Natural killer cell (primary cell): Measurements from ENCODE around the gene OMP. TPM values are rescaled to one million over a fixed set of nuclear protein-coding genes. Genes with fewer than 3 reads are reported as not detected.
A peak's percentile ranks its signal among the peaks of the same experiment; 100 is the strongest.

Source experiments
- ATAC-seq, 3 donors: fragments of 150-1000 bp in 2 of 3; fragments of 200-7000 bp in 1 of 3; cut with Tn5 transposase; 1 replicate in 1 of 3; 2 replicates in 2 of 3; pipeline ENCODE4 v1.10.0; 2021; ENCODE audit warnings: mild to moderate bottlenecking in 2 of 3, moderate library complexity in 2 of 3
- DNase-seq, 2 donors: peaks; one replicate each; pipeline versions ENCODE4 v3.0.0 to v3.0.0-alpha.2; 2013 to 2021; ENCODE audit warnings: mixed read lengths in 1 of 2
- H3K27ac ChIP-seq: one replicate; pipeline ENCODE4 v1.5.1; 2013; ENCODE audit warnings: mild to moderate bottlenecking, low read length
- H3K27me3 ChIP-seq: one replicate; pipeline ENCODE4 v1.6.1; 2013; ENCODE audit warnings: low read length; ENCODE audit not compliant: control insufficient read depth, insufficient read depth
- H3K36me3 ChIP-seq: one replicate; pipeline ENCODE4 v1.6.1; 2013; ENCODE audit warnings: low read length; ENCODE audit not compliant: control insufficient read depth, insufficient read depth
- H3K4me1 ChIP-seq: one replicate; pipeline ENCODE4 v1.6.1; 2013; ENCODE audit warnings: low read length; ENCODE audit not compliant: control insufficient read depth, insufficient read depth
- H3K4me3 ChIP-seq: one replicate; pipeline ENCODE4 v1.5.1; 2013; ENCODE audit warnings: low read length
- H3K9me3 ChIP-seq: one replicate; pipeline ENCODE4 v1.6.1; 2013; ENCODE audit warnings: low read length; ENCODE audit not compliant: control insufficient read depth, insufficient read depth
- H3K27ac Mint-ChIP-seq, 2 donors: one replicate each; pipeline ENCODE4 v1.8.0; 2022; ENCODE audit warnings: mild to moderate bottlenecking in 2 of 2, mixed read lengths in 2 of 2, moderate library complexity in 1 of 2
- H3K27me3 Mint-ChIP-seq, 2 donors: one replicate each; pipeline ENCODE4 v1.8.0; 2022; ENCODE audit warnings: low read depth in 2 of 2, mixed read lengths in 2 of 2
- H3K36me3 Mint-ChIP-seq: one replicate; pipeline ENCODE4 v1.8.0; 2022; ENCODE audit warnings: mixed read lengths
- H3K4me1 Mint-ChIP-seq, 2 donors: one replicate each; pipeline ENCODE4 v1.8.0; 2022; ENCODE audit warnings: mixed read lengths in 2 of 2
- H3K4me3 Mint-ChIP-seq: one replicate; pipeline ENCODE4 v1.8.0; 2022; ENCODE audit warnings: mild to moderate bottlenecking, moderate library complexity, mixed read lengths
- H3K9me3 Mint-ChIP-seq, 2 donors: one replicate each; pipeline ENCODE4 v1.8.0; 2022; ENCODE audit warnings: mixed read lengths in 2 of 2
- WGBS: methylation state at CpG from one replicate; pipeline ENCODE4 v1.1.7; 2013; ENCODE audit warnings: missing lambda C conversion rate; ENCODE audit not compliant: insufficient coverage; 5-methylcytosine and 5-hydroxymethylcytosine counted together
- intact Hi-C: fragments of 100-400 bp; cut with micrococcal nuclease; formaldehyde crosslinking; loops from one replicate; pipeline ENCODE4 v1.14.2; 2022
- total RNA-seq, 4 donors: library from RNA; stranded (reverse); fragments of 120-200 nt in 1 of 4; gene quantifications; one replicate each; pipeline versions ENCODE4 v1.2.3 to v1.2.4, GENCODE V29; 2013 to 2022
- TF ChIP-seq, protein P1 (sequence below): fragments of 200-600 bp; IDR thresholded peaks from one replicate; pipeline ENCODE4 v1.8.0; 2022; ENCODE audit warnings: antibody characterized with exemption

OMP gene
- total RNA-seq, 3 donors from 2014 or later (not counting 1 experiment from before 2014, with no cell fraction given) = 0.82 to 1.4 (median 0.85) TPM

DNA sequence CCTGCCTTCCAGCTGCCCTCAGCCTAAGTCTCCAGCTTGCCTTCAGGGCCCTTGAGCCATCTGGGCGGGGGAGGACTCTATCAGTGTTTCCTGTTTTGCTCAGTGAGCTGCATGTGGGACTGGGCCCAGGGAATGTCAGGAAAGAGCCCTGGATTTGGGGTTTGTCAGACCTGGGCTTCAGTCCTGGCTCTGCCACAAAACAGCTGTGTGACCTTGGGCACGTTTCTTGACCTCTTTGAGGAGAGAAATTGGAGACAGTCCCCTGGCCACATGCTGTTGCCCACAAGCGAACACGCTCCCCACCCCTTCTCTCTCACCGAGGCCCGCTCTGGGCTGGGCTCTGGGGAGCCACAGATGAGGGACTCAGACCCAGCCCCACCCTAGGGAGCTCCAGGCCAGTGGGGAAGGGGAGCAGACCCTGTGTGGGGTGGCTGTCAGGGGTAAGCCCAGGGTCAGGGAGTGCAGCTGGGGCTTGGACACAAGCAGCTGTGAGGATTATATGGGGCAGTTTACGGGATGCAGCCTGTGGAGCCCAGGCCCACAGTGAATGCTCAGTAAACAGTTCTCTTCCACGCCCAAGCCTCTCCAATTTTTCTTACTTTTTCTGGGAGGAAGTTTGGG, 37.7 kb downstream of the OMP start:
- no peak overlapping the region for H3K4me3 ChIP-seq
- Mint-ChIP-seq H3K4me3 (no peak overlapping the region), H3K4me1 (peaks cover 22 to 23% of the 10 kb centered on the region in 2 donors), H3K27me3 (peaks cover 53 to 74% of the 10 kb centered on the region in 2 donors), H3K36me3 (no peaks in the 10 kb centered on the region), H3K27ac (no peak overlapping the region), H3K9me3 (no peaks in the 10 kb centered on the region)
- TF ChIP-seq, protein P1, sequence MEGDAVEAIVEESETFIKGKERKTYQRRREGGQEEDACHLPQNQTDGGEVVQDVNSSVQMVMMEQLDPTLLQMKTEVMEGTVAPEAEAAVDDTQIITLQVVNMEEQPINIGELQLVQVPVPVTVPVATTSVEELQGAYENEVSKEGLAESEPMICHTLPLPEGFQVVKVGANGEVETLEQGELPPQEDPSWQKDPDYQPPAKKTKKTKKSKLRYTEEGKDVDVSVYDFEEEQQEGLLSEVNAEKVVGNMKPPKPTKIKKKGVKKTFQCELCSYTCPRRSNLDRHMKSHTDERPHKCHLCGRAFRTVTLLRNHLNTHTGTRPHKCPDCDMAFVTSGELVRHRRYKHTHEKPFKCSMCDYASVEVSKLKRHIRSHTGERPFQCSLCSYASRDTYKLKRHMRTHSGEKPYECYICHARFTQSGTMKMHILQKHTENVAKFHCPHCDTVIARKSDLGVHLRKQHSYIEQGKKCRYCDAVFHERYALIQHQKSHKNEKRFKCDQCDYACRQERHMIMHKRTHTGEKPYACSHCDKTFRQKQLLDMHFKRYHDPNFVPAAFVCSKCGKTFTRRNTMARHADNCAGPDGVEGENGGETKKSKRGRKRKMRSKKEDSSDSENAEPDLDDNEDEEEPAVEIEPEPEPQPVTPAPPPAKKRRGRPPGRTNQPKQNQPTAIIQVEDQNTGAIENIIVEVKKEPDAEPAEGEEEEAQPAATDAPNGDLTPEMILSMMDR = no peak
- WGBS = 68% methylated on average over 7 of the region's 8 CpGs
- H3K27me3 ChIP-seq = peaks cover 11% of the 10 kb centered on the region
- H3K4me1 ChIP-seq = peaks cover 16% of the 10 kb centered on the region
- DNase-seq = no peak
- no peaks in the 10 kb centered on the region for H3K36me3 ChIP-seq
- H3K27ac ChIP-seq = no peak overlapping the region
- H3K9me3 ChIP-seq = no peaks in the 10 kb centered on the region
- no peak for ATAC-seq
- intact Hi-C loops = no loop called here

DNA sequence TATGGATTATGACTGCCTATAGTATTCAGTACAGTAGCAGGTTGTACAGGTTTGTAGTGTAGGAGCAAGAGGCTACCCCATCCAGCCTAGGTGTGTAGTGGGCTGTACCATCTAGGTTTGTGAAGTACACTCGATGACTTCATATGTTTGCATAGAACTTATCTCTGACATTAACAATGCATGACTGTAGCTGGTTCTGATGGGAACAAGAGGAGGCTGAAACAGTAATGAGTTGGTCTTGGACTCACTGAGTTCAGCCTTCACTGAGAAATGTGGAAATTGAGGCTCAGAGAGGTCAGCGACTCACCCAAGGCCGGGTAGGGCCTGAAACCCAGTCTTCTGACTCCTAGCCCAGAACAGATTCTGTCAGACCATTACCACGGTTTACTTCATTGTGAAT, 38.4 kb downstream of the OMP start:
- Mint-ChIP-seq H3K4me1 (peaks cover 22 to 23% of the 10 kb centered on the region in 2 donors), H3K9me3 (no peaks in the 10 kb centered on the region), H3K27ac (no peak overlapping the region), H3K4me3 (no peak overlapping the region), H3K27me3 (peaks cover 56 to 68% of the 10 kb centered on the region in 2 donors), H3K36me3 (no peaks in the 10 kb centered on the region)
- H3K9me3 ChIP-seq = no peaks in the 10 kb centered on the region
- no peak overlapping the region for H3K27ac ChIP-seq
- no peak overlapping the region for H3K4me3 ChIP-seq
- no peaks in the 10 kb centered on the region for H3K36me3 ChIP-seq
- TF ChIP-seq, protein P1 = no peak
- peaks cover 16% of the 10 kb centered on the region for H3K4me1 ChIP-seq
- H3K27me3 ChIP-seq = peaks cover 11% of the 10 kb centered on the region
- intact Hi-C loops = no loop called here
- ATAC-seq (no peak), DNase-seq (no peak)
- 97% methylated on average over 2 of the region's 4 CpGs for WGBS

DNA sequence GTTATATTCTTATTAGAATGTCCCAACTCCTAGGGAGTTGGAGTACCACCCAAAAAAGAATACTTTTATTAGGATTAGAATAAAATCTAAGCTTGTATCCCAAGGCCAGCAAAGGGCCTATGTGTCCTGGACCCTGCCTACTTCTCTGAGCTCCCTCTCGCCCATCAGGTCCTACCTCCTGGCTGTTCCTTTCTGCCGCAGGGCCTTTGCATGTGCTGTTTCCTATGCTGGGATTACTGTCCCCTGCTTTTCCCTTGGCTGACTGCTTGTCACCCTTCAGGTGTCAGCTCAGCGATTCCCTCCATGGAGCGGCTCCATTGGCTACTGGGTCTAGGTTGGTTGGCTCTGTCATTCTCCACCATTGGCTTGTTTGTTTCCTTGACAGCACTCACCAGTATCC, 38.8 kb downstream of the OMP start:
- no peaks in the 10 kb centered on the region for H3K36me3 ChIP-seq
- ATAC-seq (no peak), DNase-seq (no peak)
- H3K27ac ChIP-seq = no peak overlapping the region
- TF ChIP-seq, protein P1 = no peak
- no peak overlapping the region for H3K4me3 ChIP-seq
- Mint-ChIP-seq H3K4me3 (no peak overlapping the region), H3K27me3 (peaks cover 54 to 63% of the 10 kb centered on the region in 2 donors), H3K27ac (peak overlapping the region in 1 of 2 donors; percentile 73), H3K4me1 (peaks cover 22 to 23% of the 10 kb centered on the region in 2 donors), H3K36me3 (no peaks in the 10 kb centered on the region), H3K9me3 (no peaks in the 10 kb centered on the region)
- 98% methylated on average over 4 of the region's 4 CpGs for WGBS
- intact Hi-C loops = no loop called here
- peaks cover 9% of the 10 kb centered on the region for H3K27me3 ChIP-seq
- no peaks in the 10 kb centered on the region for H3K9me3 ChIP-seq
- H3K4me1 ChIP-seq = peaks cover 16% of the 10 kb centered on the region
